T-helper 9 cell (primary cell): Measurements from ENCODE around the gene TMC2.

ENCODE experiments used
- DNase-seq: peaks from one replicate; pipeline ENCODE4 v3.0.0-alpha.2; 2020

Gene TMC2

DNA sequence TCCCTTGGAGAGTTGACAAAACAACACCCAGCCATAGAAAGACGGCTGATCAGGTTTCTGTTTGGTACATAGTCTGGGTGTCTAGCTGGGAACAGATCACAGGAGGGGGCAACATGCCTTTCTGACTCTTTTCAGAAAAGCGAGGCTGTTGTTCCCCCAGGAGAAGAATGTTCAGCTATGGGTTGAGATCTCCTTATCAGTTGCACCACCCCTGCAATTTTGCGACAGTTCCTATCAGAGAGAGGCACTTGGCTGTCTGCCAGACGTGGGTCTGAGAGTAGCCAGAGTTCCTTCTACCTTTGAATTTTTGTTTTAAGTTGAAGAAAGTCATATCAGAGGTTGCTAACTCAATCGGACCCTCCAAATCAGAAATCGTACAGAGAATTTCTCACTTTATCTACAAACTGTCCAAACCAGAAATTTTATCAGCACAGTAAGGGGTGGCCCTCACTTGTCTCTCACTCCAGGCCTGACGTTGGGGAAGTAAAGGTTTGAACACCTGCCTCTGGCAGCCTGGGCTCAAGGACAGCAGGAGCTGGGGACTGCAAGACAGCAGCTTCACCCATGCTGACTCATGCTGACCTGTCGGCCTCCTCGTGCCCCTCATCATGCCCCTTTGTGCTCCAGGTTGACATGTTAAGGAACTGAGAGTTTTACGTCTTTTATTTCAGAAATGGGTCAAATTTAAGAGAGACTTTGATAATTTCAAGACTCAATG, 42.3 kb downstream of the TMC2 start:
- no peak for DNase-seq

DNA sequence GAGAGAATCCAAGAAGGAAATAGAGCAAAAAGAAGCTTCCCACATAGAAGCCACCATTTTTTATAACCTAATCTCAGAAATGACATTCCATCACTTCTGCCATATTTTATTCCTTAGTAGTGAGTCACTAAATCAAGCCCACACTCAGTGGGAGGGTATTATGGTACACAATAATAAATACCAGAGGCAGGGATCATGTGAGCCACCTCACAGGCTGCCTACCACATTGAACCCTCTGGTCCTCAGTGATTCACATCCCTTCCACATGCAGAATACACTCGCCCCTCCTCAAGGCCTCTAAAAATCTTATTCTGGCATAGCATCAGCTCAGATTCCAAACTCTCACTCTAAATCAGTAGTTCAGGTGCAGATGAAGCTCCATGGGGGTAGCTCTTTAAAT, 49.4 kb downstream of the TMC2 start:
- no peak for DNase-seq

DNA sequence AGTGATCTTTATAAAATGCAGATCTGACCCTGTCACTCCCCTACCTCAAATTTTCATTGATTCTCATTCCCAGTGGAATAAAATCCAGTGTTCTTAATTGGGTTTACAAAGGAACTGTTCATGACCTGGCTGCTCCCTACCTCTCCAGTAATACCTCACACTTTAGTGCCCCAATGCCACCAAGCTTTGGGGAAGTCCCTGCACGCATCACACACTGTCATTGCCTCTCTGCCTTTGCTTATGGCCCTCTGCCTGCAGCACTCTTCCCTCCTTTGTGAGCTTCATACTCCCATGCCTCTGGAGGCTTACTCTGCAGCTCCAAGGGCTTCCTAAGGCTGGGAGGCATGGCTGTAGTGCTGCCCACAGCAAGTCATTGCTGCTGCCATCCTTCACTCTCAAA, 57.4 kb downstream of the TMC2 start:
- DNase-seq = no peak

DNA sequence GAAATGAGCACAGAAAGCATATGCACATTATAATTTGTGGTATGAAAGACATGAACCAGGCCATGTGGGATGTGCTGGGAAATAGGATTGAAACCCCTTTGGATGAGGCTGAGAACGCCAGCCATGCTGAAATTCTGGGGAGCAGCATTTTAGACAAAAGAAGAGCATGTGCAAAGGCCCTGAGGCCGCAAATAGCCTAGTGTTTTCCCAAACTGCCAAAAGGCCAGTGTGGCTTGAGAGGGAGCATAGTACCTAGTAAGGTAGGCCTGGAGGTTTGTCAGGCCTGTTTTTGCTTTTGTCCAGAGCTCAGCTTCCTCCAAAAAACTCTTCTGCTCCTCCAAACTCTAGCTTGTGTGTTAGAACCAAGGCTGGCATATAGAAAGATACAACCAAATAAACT, 58.7 kb downstream of the TMC2 start:
- no peak for DNase-seq

DNA sequence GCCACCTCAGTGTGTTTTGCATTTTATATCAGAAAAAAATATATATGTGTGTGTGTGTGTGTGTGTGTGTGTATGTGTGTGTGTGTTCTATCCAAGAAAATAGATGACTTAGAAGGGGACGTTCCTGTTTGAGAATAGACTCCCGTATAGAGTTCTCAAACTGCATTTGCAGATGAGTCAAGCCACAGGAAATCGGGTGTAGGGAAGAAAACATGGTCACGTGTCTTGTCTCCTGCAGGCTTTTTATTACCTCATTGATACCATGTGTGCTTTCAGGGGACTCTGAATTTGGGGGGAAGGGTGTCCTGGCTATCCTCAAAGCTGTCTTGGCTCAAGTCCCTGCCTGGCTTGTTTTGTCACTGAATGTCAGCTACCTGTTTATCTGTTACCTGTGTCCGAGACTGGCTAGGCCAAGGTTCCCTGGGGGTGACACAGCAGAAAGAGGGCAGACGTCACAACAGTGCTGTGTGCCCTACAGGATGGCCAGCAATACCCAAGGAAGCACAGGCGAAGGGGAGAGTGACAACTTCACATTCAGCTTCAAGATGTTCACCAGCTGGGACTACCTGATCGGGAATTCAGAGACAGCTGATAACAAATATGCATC, 60.4 kb downstream of the TMC2 start:
- no peak for DNase-seq

DNA sequence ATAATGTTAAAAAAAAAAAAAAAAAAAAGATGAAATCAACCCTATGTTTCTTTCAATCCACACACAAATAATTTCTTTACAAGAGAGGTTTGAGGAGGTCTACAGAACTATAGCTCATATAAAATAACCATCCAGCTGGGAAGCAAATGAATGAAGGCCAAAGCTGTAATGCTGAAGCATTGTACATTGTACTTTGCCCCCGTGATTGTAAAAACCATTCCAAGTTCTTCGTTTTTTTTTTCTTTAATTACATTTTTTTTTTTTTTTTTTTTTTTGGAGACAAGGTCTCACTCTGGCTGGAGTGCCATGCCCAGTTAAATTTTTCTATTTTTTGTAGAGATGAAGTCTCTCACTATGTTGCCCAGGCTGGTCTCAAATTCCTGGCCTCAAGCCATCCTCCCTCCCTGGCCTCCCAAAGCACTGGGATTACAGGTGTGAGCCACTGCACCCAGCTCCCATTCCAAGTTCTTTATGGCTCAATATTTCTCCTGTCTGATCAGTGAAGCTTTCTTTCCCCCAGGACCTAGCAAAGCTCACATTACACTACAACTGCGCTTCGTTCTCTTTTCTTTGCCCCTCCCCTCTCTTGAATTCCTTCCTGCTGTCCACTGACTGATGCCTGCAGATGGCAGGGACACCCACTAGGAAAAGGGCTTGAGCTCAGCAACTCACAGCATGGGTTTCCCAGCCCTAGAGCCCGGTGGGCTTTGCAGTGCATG, 63.1 kb downstream of the TMC2 start:
- DNase-seq = no peak

DNA sequence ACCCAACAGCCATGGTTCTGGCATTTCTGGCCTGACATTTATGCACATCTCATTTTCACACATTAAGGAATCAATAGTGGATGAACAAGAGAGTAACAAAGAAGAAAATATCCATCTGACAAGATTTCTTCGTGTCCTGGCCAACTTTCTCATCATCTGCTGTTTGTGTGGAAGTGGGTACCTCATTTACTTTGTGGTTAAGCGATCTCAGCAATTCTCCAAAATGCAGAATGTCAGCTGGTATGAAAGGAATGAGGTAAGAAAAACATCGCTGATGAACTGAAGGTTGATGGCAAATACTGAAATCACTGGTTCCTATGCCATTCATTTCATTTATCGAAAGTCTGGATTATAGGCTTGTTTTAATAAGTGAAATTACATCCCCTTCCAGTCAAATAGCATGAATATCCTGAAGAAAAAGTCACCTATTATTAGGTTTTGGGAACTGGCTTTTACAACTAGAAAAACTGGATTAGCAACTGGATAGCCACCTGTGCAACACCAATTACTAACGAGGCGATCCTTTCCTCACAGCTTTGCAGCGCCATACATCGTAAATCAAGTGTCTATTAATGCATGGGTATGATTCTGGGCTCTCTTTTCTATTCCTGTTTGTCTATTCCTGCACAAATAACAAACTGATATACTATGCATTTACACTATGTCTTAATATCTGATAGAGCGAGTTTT, 65.8 kb downstream of the TMC2 start:
- no peak for DNase-seq

DNA sequence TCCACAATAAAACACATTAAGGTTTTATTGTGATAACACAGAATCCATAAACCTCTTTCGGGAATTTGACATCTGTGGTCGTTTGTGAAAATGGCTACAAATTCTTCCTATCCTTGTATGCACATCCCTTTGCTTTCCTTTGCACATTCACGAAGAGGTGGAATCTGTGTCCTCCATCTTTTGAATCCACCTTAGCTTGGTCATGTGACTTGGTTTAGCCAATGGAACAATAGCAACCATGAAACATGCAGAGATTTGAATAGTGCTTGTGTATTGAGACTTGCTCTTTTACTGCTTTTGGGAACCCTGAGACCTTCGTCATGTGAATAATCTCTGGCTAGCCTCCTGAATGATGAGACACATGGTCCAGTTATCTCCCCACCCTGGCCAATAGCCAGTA, 66.4 kb downstream of the TMC2 start:
- no peak for DNase-seq

DNA sequence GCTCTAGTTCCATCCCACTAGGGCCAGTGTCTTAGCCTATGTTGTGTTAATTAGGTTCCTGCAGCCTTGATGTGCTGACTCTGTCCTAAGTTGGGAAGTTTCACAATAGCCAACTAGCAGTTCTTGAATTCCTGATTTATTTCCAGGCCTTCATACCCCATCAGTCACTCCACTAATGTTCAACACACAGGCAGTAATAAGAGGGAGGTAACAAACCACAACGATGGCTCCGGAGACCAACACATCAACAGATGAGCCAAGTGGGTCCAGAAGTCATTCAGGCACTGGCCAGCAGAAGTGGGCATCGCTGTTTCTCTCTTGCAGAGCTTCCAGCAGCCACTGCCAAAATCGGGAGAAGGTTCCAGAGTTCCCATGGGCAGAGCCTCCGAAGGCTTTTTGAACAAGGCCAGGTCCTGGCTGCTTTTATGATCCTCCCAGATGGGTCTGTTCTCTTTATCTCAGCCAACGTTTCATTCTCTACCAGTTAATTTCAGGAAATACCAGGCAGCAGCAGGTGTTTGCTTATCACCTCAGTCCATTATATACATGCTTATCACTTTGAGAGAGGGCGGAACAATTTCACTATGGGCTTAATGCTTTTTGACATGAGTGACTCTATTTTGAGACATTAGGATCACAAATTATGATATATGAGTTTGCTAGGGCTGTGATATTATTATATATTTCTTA, 67.6 kb downstream of the TMC2 start:
- no peak for DNase-seq

DNA sequence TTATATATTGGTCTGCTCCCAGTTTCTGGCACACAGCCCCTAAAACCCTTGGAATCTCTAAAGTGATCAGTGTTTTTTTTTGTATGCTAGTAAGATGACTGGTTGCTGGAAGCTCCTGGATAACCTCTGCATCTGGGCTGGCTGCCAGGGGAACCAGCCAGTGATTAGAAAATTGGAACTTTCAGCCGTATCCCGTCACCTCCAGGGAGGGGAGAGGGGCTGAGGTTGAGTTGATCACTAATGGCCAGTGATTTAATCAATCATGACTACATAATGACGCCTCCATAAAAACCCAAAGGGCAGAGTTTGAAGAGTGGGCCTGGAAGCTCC, 68.1 kb downstream of the TMC2 start:
- no peak for DNase-seq

DNA sequence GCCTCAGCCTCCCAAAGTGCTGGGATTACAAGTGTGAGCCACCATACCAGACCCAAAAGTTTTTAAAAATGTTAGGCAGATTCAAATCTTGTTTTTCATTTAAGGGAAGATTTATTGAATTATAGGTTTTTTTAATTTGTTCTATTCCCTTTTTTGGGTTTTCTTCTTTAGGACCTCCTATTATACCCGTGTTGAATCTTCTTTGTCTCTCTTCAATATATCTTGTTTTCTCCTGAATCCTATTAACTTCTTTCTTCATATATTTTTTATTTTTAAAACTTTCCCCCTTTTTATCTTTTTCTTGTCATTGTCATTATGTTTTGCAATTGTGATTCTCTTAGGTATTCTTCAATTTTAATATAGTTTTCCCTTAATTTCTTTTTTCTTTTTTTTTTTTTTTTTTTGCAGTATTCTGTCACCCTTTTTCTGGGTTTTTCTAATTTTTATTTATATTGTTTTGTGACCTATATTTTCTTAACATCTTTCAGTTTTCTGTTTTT, 70.2 kb downstream of the TMC2 start:
- no peak for DNase-seq

DNA sequence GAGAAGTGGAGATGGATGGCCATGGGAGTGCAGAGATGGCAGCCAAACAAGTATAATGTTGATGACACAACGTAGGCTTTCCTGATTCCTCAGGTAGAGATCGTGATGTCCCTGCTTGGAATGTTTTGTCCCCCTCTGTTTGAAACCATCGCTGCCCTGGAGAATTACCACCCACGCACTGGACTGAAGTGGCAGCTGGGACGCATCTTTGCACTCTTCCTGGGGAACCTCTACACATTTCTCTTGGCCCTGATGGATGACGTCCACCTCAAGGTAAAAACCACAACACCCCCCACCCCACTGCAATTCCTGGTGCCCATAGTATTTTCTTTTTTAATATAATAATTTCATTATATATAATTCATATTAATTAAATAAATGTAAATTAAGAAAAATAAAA, 74.0 kb downstream of the TMC2 start:
- DNase-seq = no peak

DNA sequence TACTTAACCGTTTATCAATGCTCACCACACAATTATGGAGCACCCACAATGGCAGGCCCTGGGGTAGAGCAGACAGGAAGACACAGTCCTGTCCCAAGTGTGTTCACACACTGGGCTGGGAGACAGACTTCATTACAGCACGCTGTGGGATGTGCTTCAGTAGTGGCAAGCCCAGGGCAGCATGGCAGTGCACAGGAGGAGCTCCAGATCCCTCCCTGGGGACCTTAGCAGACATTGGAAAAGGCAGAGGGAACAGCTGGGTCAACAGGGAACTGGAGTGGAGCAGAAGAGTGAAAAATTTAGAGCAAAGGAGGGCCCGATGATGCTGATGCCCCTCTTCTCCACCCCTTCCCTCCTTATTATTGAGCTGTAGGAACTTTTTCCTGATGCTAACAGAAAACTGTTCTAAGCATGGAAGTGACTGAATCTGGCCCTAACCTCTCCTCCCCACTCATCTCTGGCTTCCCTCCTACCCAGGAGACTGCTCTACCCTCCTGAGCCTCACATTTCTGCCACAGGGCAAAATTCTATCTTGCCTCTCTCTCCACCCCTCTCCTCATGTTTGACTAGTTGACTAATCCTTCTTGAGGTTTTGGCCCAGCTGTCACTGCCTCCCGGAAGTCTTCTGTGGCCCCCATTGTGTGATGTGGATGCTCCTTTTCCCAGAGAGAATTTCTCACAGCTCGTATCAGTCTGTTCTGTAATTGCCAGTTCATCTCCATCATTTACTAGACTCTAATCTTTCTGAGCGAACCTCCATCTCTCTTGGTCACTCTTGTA, 74.8 kb downstream of the TMC2 start:
- no peak for DNase-seq

DNA sequence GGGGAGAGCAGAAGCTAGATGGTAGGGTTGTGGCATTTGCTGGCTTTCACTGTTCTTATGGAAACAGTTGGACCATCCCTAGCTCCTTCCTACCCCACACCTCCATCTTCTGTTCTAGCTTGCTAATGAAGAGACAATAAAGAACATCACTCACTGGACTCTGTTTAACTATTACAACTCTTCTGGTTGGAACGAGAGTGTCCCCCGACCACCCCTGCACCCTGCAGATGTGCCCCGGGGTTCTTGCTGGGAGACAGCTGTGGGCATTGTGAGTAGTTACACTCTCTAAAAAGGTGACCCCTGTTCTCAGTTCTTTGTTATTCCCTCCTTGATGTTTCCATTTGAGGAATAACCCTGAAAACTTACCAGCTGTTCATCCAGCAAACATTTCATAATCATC, 75.7 kb downstream of the TMC2 start:
- DNase-seq = no peak

DNA sequence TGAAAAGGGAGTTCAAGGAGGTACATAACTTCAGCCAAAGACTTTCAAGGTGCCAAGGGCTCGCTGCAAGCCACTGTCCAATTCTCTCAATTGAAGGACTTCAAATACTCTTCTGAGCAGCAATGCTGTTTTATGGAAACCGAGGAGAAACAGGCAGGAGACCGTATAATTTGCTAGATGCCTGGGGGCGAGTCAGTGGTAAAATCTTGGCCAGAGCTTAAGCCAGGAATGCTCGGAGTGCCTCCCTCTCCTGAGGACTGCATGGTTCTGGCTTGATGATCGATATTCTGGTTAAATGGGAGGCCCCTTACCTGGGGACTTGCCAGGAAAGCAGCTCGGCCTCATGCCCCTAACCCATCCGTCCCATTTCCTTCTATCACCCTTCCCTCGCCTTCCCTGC, 80.3 kb downstream of the TMC2 start:
- DNase-seq = no peak

DNA sequence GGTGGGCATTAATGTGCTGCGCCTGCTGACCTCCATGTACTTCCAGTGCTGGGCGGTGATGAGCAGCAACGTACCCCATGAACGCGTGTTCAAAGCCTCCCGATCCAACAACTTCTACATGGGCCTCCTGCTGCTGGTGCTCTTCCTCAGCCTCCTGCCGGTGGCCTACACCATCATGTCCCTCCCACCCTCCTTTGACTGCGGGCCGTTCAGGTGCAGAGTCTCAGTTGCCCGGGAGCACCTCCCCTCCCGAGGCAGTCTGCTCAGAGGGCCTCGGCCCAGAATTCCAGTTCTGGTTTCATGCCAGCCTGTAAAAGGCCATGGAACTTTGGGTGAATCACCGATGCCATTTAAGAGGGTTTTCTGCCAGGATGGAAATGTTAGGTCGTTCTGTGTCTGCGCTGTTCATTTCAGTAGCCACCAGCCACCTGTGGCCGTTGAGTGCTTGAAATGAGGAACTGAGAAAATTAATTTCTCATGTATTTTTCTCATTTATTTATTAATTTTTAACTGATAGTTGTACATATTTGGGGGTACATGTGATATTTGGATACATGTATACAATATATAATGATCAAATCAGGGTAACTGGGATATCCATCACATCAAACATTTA, 80.8 kb downstream of the TMC2 start:
- no peak for DNase-seq

DNA sequence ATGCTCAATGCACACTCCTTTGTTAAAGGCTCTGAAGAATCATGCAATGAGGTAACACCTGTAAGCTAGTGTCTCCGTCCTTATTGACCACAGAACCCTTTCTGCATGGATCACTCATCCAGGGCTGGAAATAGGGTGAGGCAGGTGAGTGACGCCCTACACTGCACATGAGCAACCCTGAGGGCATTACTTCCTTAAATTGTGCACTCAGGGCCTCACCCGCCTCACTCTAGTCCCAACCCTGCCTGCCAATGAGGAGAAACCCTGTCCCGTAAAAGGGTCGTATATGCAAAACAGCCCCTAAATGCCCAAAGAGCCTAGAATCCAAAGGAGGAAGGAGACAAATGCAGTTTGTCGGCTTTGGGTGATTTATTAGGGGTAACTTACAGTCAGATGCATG, 82.4 kb downstream of the TMC2 start:
- no peak for DNase-seq

DNA sequence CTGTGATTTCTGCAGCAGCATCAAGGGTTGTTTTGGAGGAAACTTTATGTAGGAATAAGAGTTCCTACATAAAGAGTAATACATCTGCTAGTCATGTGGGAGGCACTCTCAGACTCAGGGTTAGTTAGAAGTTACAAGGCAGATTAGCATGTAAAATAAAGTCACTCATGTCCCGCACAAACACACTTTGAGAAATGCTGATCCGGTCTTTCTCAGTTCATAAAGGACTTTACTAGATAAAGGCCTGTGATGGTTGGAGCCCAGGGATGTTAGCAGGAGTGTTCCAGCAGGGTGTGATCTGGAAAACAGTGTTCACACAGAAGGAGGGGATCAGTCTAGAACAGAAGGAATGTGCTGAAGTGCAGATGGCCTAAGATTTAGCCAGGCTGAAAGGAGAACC, 83.0 kb downstream of the TMC2 start:
- no peak for DNase-seq

DNA sequence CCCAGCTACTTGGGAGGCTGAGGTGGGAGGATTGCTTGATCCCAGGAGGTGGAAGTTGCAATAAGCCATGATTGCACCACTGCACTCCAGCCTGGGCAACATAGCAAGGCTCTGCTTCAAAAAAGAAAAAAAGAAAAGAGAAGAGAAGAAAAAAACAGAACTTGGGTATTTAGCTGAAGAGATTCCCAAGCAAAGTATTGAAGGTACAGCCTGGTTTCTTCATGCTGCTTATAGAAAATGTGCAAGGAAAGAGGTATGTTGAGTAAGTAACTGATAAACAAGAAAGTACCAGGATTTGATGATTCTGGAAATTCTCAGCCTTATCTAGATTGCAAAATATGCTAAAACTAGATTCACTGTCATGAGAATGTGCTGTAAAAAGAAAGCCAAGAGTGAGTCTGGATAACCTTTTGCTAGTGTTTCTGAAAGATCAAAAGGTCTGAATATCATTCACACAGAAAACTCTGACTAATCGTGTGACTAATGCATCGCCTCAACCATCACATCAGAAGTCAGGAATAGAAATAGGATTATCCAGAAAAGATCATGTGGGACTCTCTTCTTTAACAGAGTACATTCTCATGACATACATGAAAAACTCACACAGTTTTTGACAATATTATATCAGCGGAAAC, 83.7 kb downstream of the TMC2 start:
- no peak for DNase-seq

DNA sequence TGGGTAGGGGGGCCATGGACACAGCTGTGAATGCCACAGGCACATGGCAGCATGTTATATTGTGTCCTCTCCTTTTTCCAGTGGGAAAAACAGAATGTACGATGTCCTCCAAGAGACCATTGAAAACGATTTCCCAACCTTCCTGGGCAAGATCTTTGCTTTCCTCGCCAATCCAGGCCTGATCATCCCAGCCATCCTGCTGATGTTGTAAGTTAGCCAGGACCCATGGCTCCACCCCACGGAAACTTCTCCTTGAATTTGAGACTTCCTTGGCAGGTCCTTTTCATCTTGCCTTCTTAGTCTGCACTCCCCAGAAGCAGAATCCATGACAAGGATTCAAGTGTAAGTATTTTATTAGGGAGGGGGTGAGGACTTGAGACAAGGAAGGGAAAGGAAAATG, 87.8 kb downstream of the TMC2 start:
- no peak for DNase-seq

DNA sequence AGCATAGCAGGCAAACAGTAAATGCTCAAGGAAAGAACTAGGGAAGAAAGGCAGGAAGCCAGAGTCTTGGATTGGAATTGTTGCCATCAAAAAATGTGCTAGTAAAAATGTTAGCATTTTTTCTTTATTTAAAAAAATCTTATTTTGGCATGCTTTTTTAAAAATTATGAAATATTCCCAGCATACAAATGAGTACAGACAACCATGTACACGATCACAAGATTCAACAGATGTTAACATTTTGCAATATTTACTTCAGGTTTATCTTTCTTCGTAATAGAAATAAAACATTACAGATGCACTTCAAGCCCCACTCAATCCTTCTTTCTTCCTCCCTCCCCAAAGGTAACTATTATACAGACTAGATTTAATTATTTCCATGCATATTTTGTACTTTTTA, 88.7 kb downstream of the TMC2 start:
- DNase-seq = no peak
